GM12891 (cell line): ENCODE results near the gene TRPM3.

Experiments used
- POLR2A ChIP-seq: IDR thresholded peaks from 2 replicates; pipeline ENCODE4 v1.6.1; 2011; ENCODE audit warnings: low read depth, low read length, control low read depth
- POLR2AphosphoS5 ChIP-seq: IDR thresholded peaks from 2 replicates; pipeline ENCODE4 v1.6.1; 2011; ENCODE audit warnings: low read depth, low read length, control low read depth
- POU2F2 ChIP-seq: IDR thresholded peaks from 2 replicates; pipeline ENCODE4 v1.6.1; 2011; ENCODE audit warnings: low read depth, mild to moderate bottlenecking, control low read depth, low read length, moderate library complexity

DNA sequence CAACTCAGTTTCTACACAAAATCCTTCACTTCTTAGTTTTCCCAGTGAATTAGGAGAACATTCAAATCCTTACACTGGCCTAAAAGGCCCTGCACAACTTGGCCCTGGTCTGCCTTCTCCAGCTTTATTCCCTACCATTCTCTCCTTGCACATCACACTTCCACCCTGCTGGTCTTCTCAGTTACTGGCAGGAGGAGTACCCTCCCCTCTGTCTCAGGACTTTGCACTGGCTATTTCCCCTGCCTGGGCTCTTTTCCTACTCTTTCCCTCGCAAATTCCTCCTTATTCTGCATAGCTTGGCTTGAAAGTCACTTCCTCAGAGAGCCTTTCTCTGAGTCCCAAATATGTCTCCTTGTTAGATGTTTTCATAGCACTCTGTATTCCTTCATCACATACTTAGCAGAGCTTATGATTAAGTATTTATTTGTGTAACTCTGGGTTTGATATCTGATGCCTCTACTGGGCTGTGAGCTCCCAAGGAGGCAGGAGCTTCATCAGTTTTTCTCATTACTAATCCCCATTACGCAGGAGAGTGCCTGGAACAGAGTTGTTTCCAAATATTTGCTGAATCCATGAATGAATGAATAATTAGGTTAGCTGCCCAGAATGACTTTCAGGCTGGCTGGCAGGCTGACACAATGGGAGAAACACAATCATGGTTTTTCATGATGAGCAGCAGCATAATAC lies 547.1 kb downstream of the TRPM3 start:
- TF ChIP-seq POLR2A (no peak), POLR2AphosphoS5 (no peak), POU2F2 (no peak)
